Glomerular endothelial cell (primary cell): ENCODE results near the gene RAB9B. TPM values are rescaled to one million over a fixed set of nuclear protein-coding genes. Genes with fewer than 3 reads are reported as not detected.
"Not testable (repeated sequence)": the region's sequence is repeated elsewhere in the genome, so short reads cannot be mapped to it uniquely, and the experiment has no call there.

Experiments used
- DNase-seq: peaks from one replicate; pipeline ENCODE4 v3.0.0-alpha.2; 2011; ENCODE audit warnings: low read depth, low spot score; ENCODE audit errors: extremely low read depth
- total RNA-seq: library from RNA; depleted of rRNA; stranded (reverse); fragments of >200 nt; gene quantifications from 2 replicates; pipeline ENCODE4 v1.2.3, GENCODE V29; 2015

The RAB9B gene
- total RNA-seq, 1 donor from 2014 or later, result 1.5 TPM

GRCh38 chrX:103817101-103817500 lies 15.0 kb downstream of the RAB9B start:
- not testable (repeated sequence) for DNase-seq

- no peak for DNase-seq
Observed at GRCh38 chrX:103811858-103812257, 20.2 kb downstream of the RAB9B start.

GRCh38 chrX:103806862-103807474 lies 25.1 kb downstream of the RAB9B start:
- no peak for DNase-seq

GRCh38 chrX:103805860-103806259 lies 26.2 kb downstream of the RAB9B start:
- no peak for DNase-seq

GRCh38 chrX:103800318-103800717 lies 31.7 kb downstream of the RAB9B start:
- no peak for DNase-seq

- DNase-seq, result no peak
Observed at GRCh38 chrX:103797691-103798090, 34.4 kb downstream of the RAB9B start.

GRCh38 chrX:103794119-103794518 lies 37.9 kb downstream of the RAB9B start:
- DNase-seq, result no peak

- no peak for DNase-seq
Observed at GRCh38 chrX:103793545-103793940, 38.5 kb downstream of the RAB9B start.

- DNase-seq, result no peak
Observed at GRCh38 chrX:103792916-103793544, 39.0 kb downstream of the RAB9B start.

GRCh38 chrX:103791826-103792485 lies 40.1 kb downstream of the RAB9B start:
- no peak for DNase-seq

- DNase-seq, result no peak
Observed at GRCh38 chrX:103791228-103791627, 40.8 kb downstream of the RAB9B start.

- DNase-seq, result no peak
Observed at GRCh38 chrX:103789004-103789403, 43.1 kb downstream of the RAB9B start.

GRCh38 chrX:103783971-103784370 lies 48.1 kb downstream of the RAB9B start:
- no peak for DNase-seq

GRCh38 chrX:103783196-103783595 lies 48.9 kb downstream of the RAB9B start:
- no peak for DNase-seq

GRCh38 chrX:103782640-103783039 lies 49.4 kb downstream of the RAB9B start:
- DNase-seq, result no peak

- DNase-seq, result no peak
Observed at GRCh38 chrX:103781706-103782105, 50.4 kb downstream of the RAB9B start.

- no peak for DNase-seq
Observed at GRCh38 chrX:103781062-103781402, 51.0 kb downstream of the RAB9B start.

- no peak for DNase-seq
Observed at GRCh38 chrX:103780336-103781061, 51.6 kb downstream of the RAB9B start.

- DNase-seq, result no peak
Observed at GRCh38 chrX:103779141-103779789, 52.8 kb downstream of the RAB9B start.

- DNase-seq, result no peak
Observed at GRCh38 chrX:103776546-103776945, 55.5 kb downstream of the RAB9B start, which contains the start of gene PLP1. TSS of gene PLP1 (plus strand) at chrX:103776840. CDS start at chrX:103776996, 156 bp downstream.

GRCh38 chrX:103774070-103774642 lies 57.9 kb downstream of the RAB9B start:
- DNase-seq, result peak; percentile 3
